Ishikawa (cell line): ENCODE data around the gene TMEM52B.

ENCODE experiments used
- CEBPB ChIP-seq: IDR thresholded peaks from 2 replicates; pipeline ENCODE4 v1.6.1; 2012
- CREB1 ChIP-seq: IDR thresholded peaks from 2 replicates; pipeline ENCODE4 v1.6.1; 2012; ENCODE audit warnings: low read depth
- EGR1 ChIP-seq: IDR thresholded peaks from 2 replicates; pipeline ENCODE4 v1.6.1; 2012
- EP300 ChIP-seq: IDR thresholded peaks from 2 replicates; pipeline ENCODE4 v1.6.1; 2012; ENCODE audit warnings: borderline replicate concordance
- MAX ChIP-seq: IDR thresholded peaks from 2 replicates; pipeline ENCODE4 v1.6.1; 2012
- REST ChIP-seq: IDR thresholded peaks from 2 replicates; pipeline ENCODE4 v1.6.1; 2012; ENCODE audit warnings: low read depth, mild to moderate bottlenecking
- TAF1 ChIP-seq: IDR thresholded peaks from 2 replicates; pipeline ENCODE4 v1.6.1; 2012; ENCODE audit warnings: low read depth, mild to moderate bottlenecking

GRCh38 chr12:10163084-10163483 is 15.7 kb upstream of the TMEM52B start:
- TF ChIP-seq EP300 (no peak), EGR1 (no peak), CREB1 (no peak), TAF1 (no peak), REST (no peak), MAX (no peak), CEBPB (no peak)
